GM19328 (cell line): ENCODE measurements around the gene OVOL2.

Source experiments
- ATAC-seq: cut with Tn5 transposase; IDR thresholded peaks from one replicate; pipeline ENCODE4 v1.9.1; 2021; ENCODE audit warnings: mild to moderate bottlenecking, moderate library complexity; ENCODE audit not compliant: unreplicated experiment

The OVOL2 gene

GRCh38 chr20:18018100-18018499 lies 39.6 kb downstream of the OVOL2 start:
- ATAC-seq = no peak

DNA sequence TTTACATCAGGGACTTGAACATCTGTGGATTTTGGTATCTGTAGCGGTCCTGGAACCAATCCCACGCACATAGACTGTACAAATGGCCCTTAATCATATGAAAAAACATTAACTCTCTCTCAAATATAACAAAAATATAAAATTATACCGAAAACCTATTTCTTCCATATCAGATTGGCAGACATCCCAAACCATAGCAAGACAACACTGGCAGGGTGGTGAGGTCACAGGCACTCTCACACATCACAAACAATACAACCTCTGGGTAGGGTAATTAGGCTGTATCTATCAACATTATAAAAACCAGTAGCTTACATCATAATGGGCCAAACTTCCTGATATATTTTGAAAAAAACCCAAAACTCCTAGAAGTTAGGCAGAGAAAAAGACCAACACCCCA lies 40.9 kb downstream of the OVOL2 start:
- ATAC-seq = no peak

GRCh38 chr20:18014411-18014810 lies 43.3 kb downstream of the OVOL2 start:
- no peak for ATAC-seq

- ATAC-seq = no peak
These were observed 44.8 kb downstream of the OVOL2 start for GRCh38 chr20:18012901-18013300.

DNA sequence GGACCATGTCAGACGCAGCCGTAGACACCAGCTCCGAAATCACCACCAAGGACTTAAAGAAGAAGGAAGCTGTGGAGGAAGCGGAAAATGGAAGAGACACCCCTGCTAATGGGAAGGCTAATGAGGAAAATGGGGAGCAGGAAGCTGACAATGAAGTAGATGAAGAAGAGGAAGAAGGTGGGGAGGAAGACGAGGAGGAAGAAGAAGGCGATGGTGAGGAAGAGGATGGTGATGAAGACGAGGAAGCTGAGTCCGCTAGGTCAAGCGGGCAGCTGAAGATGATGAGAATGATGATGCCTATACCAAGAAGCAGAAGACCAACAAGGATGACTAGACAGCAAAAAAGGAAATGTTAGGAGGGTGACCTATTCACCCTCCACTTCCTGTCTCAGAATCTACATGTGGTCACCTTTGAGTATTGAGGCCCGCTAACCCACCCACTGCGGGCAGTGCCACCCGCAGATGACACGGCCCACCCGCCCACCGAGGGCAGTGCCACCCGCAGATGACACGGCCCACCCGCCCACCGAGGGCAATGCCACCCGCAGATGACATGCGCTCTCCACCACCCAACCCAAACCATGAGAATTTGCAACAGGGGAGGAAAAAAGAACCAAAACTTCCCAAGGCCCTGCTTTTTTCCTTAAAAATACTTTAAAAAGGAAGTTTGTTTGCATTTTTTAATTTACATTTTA lies 45.6 kb downstream of the OVOL2 start:
- ATAC-seq = no peak

DNA sequence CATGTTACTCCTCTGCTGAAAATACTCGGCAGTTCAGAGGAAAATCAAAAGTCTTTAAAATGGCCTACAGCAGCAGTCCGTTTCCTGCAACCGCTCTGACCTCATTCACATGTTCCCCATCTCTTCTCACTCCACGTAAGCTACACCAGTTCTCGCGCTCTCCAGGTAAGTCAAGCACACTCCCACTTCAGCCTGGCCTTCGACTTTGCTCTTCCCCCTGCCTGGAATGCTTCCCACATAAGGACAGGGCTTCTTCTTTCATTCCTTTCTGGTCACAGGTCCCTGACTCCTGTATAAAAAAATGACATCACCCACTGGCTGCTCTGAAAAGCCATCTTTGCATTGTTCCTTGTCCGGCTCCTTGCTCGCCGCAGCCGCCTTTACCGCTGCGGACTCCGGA lies 46.2 kb downstream of the OVOL2 start:
- ATAC-seq = no peak

- ATAC-seq = no peak
These were observed 48.6 kb downstream of the OVOL2 start for GRCh38 chr20:18009116-18009515.

- no peak for ATAC-seq
These were observed 50.0 kb downstream of the OVOL2 start for GRCh38 chr20:18007534-18008292.

GRCh38 chr20:18006684-18007083 lies 51.0 kb downstream of the OVOL2 start:
- no peak for ATAC-seq

DNA sequence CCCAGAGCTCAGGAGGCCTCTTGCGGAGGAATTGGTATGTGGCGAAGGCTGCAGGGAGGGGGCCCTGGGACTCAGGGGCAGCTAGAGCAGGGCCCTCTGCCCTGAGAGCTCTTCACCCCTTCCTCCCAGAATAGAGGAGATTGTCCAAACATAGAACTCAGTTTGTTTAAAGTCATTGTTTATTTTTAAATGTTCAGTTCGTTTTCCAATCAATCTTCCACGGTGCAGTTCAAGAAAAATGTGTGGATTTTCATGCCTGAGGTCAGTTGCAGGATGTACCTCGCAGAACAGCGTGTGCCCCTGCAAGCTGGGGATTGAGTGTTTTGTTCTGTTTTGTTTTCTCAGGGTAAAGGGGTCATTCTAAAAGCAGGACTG lies 51.7 kb downstream of the OVOL2 start:
- no peak for ATAC-seq

DNA sequence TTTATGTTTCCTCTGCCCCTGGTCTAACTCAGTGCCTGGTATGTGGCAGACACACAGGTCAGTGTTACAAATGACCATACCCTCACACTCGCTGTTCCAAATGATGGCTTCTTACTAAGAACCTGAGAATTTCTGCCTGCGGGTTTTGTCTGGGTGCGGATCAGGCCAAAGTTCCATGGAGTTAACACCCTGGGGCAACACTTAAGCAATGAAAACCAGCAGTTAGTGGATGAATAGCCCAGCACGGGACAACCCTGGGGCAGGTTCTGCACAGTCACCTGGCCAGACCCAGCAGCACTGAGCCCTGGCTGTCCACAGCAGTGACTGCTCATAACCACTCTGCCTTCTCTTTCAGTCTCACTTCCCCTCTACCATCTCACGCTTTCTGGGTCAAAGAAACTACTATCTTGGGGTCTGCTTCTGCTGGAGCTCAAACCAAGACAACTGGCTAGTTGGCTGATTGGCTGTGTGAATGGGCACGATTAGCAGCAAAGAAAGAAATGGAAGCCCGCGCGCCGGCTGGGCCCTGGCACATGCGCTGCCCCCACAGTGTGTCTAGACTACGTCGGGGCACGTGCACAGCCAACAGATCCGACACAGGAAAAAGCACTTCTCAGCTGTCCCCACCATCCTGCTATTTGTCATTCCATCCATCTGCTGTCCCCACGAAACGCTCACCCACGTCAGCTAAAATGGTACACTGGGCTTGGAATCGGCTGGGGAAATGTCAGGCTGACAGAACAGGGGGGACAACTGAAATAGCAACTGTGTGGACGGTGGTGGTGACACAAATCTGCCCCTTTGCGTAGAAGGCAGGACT lies 52.3 kb downstream of the OVOL2 start:
- peak; percentile 96 for ATAC-seq

DNA sequence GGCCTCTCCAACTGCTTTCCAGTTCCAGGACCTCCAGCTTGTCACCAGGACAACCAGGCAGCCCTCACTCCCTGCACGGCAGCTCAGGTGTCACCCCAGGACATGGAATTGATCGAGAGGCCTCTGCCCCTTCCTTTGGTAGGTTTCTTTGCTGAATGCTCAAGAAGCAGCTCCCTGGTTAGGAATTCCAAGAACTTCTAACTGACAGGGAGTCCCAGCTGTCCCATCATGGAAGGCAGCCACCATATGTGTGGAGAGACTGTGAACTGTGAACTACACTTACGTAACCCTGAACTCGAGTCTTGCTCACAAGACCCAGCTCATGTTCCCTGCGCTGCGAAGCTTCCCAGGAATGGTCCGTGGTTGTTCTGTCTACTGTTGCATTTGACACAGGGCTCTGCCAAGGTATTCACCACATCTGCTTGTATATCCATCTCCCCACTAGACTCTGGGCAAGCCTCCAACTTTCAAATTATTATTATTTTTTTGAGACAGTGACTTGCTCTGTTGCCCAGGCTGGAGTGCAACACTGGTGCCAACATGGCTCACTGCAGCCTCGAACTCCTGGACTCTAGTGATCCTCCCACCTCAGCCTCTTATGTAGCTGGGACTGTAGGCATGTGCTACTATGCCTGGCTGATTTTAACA lies 53.2 kb downstream of the OVOL2 start:
- no peak for ATAC-seq

DNA sequence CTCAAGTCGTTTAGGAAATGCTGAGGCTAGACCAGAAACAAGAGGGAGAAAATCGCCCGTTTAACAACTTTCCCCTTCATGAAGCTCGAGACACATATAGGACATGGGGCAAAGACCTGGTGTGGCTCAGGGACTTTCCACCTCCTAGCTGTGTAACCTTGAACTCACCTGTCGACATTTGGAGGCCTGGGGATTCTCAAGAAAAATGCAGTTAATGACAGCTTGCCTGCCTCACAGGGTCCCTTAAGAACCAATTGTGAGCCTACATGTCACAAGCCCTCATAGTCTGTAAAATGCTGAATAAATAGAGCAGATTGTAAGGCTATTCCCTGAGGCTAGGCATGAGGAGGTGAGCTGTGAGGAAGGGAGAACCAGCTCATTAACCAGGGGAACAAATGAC lies 53.8 kb downstream of the OVOL2 start:
- peak; percentile 24 for ATAC-seq

- ATAC-seq = no peak
These were observed 56.4 kb downstream of the OVOL2 start for GRCh38 chr20:18001131-18001921.

DNA sequence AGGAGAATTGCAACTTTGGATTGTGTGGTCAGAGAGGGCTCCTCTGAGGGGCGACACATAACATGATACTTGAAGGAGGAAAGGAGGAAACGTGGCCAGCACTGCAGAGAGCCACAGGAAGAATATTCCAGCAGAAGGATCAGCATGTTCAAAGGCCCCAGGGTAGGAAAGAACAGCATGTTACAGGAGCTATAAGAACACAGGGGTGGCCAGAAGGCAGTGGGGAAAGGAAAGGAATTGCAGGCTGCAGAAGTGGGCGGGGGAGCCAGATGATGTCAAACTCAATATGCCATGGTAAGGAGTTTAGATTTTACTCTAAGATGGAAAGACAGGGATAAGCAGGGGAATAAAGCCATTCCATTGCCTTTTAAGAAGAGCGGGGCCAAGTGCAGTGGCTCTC lies 58.1 kb downstream of the OVOL2 start:
- no peak for ATAC-seq

- ATAC-seq = no peak
These were observed 59.3 kb downstream of the OVOL2 start for GRCh38 chr20:17998446-17998845.

GRCh38 chr20:17995967-17996819 lies 61.5 kb downstream of the OVOL2 start:
- ATAC-seq = no peak

GRCh38 chr20:17993546-17993945 lies 64.2 kb downstream of the OVOL2 start:
- no peak for ATAC-seq

- ATAC-seq = no peak
These were observed 64.7 kb downstream of the OVOL2 start for GRCh38 chr20:17992847-17993513.
